Stimulated activated CD4-positive, alpha-beta T cell treated with anti-CD3 and anti-CD28 coated beads, TNF-alpha, amount 100 ng/mL, for 4 hours (primary cell): ENCODE data around the gene PTGES3L.
A peak's percentile ranks its signal among the peaks of the same experiment; 100 is the strongest.

ENCODE experiments used
- DNase-seq, 3 experiments: peaks; one replicate each; pipeline ENCODE4 v3.0.0-alpha.2; 2020; ENCODE audit warnings: low read depth in 3 of 3

The PTGES3L gene

GRCh38 chr17:42979511-42980273 is at the start of gene PTGES3L:
Gene PTGES3L (minus strand): TSS chr17:42980080. CDS start chr17:42980053, 27 bp downstream.
- DNase-seq = no peak

GRCh38 chr17:43028221-43028861 is 48.5 kb upstream of the PTGES3L start:
- DNase-seq = no peak

- no peak for DNase-seq
Observed at GRCh38 chr17:43027091-43028032, 47.5 kb upstream of the PTGES3L start.

- no peak for DNase-seq
Observed at GRCh38 chr17:43026595-43026994, 46.7 kb upstream of the PTGES3L start.

GRCh38 chr17:43025766-43026537 is 46.1 kb upstream of the PTGES3L start:
- no peak for DNase-seq

- DNase-seq = no peak
Observed at GRCh38 chr17:43025290-43025657, 45.4 kb upstream of the PTGES3L start.

GRCh38 chr17:43024407-43025289 is 44.8 kb upstream of the PTGES3L start, which contains the start of gene RND2:
Gene RND2 (plus strand): TSS chr17:43025231. CDS start chr17:43025348, 117 bp downstream.
- peak; percentile 61 to 68 (median 65) for DNase-seq

GRCh38 chr17:43021741-43022512 is 42.0 kb upstream of the PTGES3L start, which contains the start of gene VAT1:
Gene VAT1 (minus strand): TSS chr17:43022385. CDS start chr17:43022322, 63 bp downstream.
- DNase-seq = peak; percentile 27 to 57 (median 45)

- no peak for DNase-seq
Observed at GRCh38 chr17:43020789-43021740, 41.2 kb upstream of the PTGES3L start.

- DNase-seq = no peak
Observed at GRCh38 chr17:43020030-43020621, 40.2 kb upstream of the PTGES3L start.

- no peak for DNase-seq
Observed at GRCh38 chr17:43019418-43019817, 39.5 kb upstream of the PTGES3L start.

- DNase-seq = no peak
Observed at GRCh38 chr17:43018932-43019331, 39.1 kb upstream of the PTGES3L start.

GRCh38 chr17:43018008-43018853 is 38.4 kb upstream of the PTGES3L start:
- DNase-seq = no peak

- DNase-seq = no peak
Observed at GRCh38 chr17:43016216-43016615, 36.3 kb upstream of the PTGES3L start.

- no peak for DNase-seq
Observed at GRCh38 chr17:43015579-43015978, 35.7 kb upstream of the PTGES3L start.

- DNase-seq = no peak
Observed at GRCh38 chr17:43014649-43015542, 35.0 kb upstream of the PTGES3L start.
